Brain microvascular endothelial cell (primary cell): Measurements from ENCODE around the gene CDC42EP3.

Experiments used
- DNase-seq: peaks from one replicate; pipeline ENCODE4 v3.0.0-alpha.2; 2020
- H3K27ac ChIP-seq: fragments of 250-450 bp; sonication (Bioruptor Pico); 2 replicates; pipeline ENCODE4 v1.5.1; 2020; ENCODE audit warnings: mild to moderate bottlenecking, moderate library complexity
- H3K27me3 ChIP-seq: fragments of 250-450 bp; sonication (Bioruptor Pico); replicated peaks from 2 replicates; pipeline ENCODE4 v1.5.1; 2020; ENCODE audit warnings: mild to moderate bottlenecking
- H3K36me3 ChIP-seq: fragments of 250-450 bp; sonication (Bioruptor Pico); replicated peaks from 2 replicates; pipeline ENCODE4 v1.5.1; 2020; ENCODE audit warnings: mild to moderate bottlenecking
- H3K4me3 ChIP-seq: 2 replicates; pipeline ENCODE4 v1.5.1; 2011; ENCODE audit warnings: low read depth, mild to moderate bottlenecking, control low read depth, low read length, moderate library complexity
- CTCF ChIP-seq: IDR thresholded peaks from 2 replicates; pipeline ENCODE4 v1.5.1; 2011; ENCODE audit warnings: low read depth, mild to moderate bottlenecking, moderate library complexity, low read length, control low read depth, inconsistent platforms; ENCODE audit errors: missing control alignments
- in situ Hi-C: cut with HindIII; loops from 2 replicates; pipeline ENCODE4 v1.10.0; 2017; ENCODE audit warnings: low sequenced_read_pairs, low pct_ligation_motif_present

Gene CDC42EP3

DNA sequence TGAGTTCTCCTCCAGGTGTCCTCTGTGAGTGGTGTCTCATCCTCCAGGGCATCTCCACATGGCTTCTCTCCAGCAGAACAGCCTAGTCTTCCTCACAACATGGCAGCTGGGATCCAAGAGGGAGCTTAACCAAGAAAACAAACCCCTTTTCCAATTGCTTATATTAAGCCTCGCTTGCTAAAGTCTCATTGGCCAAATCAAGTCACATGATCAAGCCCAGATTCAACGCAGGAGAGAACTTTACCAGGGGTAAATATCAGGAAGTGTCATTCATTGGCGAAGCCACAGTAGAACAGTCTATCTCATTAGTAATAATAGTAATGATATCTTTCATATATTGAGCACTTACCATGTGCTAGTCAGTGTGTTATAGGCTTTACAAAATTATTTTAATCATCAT is 53.1 kb downstream of the CDC42EP3 start:
- no peak overlapping the region for H3K27ac ChIP-seq
- no peak for DNase-seq

DNA sequence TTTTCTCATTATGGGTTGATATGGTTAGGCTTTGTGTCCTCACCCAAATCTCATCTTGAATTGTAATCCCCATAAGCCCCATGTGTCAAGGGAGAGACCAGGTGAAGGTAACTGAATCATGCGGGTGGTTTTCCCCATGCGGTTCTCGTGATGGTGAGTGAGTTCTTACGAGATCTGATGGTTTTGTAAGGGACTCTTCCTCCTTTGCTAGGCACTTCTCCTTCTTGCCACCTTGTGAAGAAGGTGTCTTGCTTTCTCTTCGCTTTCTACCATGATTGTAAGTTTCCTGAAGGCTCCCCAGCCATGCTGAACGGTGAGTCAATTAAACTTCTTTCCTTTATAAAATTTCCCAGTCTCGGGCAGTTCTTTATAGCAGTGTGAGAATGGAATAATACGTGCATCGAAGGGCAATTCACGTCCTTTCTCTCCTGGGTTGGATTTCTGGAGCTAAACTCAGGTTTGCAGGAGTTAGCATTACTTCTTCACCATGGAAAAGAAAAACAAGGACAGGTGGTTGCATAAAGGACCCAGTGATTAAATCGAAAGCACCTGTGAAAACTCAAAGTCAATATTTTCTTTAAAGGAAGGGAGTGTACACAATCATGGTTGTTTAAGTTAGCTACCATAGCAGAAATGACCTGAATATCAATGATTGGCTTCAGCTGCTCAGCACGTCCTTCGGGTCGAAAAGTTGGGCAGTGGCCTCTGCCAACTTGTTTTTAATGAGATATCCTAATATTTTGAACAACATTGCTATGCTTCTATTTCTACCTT is 54.1 kb downstream of the CDC42EP3 start:
- no peaks in the 10 kb centered on the region for H3K36me3 ChIP-seq

More for the DNA sequence above, 53.1 kb downstream of the CDC42EP3 start:
- H3K36me3 ChIP-seq = no peaks in the 10 kb centered on the region
- no peak for TF ChIP-seq CTCF
- in situ Hi-C loops = no loop called here
- no peaks in the 10 kb centered on the region for H3K27me3 ChIP-seq
- no peak overlapping the region for H3K4me3 ChIP-seq

GRCh38 chr2:37616677-37617005 is 54.8 kb downstream of the CDC42EP3 start:
- DNase-seq = no peak
- Histone ChIP-seq H3K27me3 (no peaks in the 10 kb centered on the region), H3K36me3 (no peaks in the 10 kb centered on the region), H3K27ac (no peak overlapping the region), H3K4me3 (no peak overlapping the region)
- in situ Hi-C loops = no loop called here
- no peak for TF ChIP-seq CTCF

More for the DNA sequence above, 54.1 kb downstream of the CDC42EP3 start:
- no peak for TF ChIP-seq CTCF
- no peak for DNase-seq
- in situ Hi-C loops = no loop called here
- Histone ChIP-seq H3K27me3 (no peaks in the 10 kb centered on the region), H3K4me3 (no peak overlapping the region), H3K27ac (no peak overlapping the region)

DNA sequence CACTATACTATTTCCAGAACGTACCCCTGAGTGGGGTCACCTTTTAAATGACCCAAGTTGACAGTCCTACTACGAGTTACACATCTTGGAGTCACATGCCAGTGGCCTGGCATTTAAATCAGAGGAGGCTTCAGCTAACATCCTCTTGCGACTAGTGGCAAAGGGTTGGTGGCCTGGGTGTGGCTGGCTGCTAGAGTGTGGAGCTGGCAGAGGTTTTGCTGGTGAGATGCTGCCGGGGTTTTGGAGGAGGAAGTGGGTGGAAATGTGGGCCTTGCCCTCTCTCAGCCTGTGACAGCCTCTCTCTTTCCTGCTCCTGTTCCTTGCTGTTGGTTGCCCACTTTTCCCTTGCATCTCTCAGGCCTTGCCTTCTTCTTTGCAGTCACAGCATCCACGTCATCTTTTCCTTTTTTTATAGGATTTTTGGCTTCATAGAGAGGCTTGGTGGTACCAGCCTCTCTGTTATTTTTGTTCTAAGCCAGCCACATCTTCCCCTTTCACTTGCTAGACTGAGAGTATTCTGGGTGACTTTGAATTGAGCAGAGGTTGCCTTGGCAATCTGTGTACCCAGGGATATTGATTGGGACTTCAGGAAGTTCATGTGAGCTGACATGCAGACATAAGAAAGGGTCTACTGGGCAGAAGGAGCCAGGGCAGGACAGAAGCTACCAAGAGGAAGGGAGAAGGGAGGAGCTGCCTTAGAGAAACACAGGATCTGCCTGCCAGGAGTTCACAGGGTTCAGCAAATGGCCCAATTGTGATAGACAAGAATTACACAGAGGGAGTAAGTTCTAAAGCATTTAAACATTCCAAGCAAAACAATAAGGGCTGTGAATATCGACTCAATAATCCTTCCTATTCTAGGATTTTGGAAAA is 55.4 kb downstream of the CDC42EP3 start:
- no peak for DNase-seq
- TF ChIP-seq CTCF = no peak
- in situ Hi-C loops = no loop called here
- Histone ChIP-seq H3K36me3 (no peaks in the 10 kb centered on the region), H3K27ac (no peak overlapping the region), H3K27me3 (no peaks in the 10 kb centered on the region), H3K4me3 (no peak overlapping the region)

GRCh38 chr2:37614061-37614738 is 57.2 kb downstream of the CDC42EP3 start:
- DNase-seq = peak; percentile 97
- no peaks in the 10 kb centered on the region for H3K27me3 ChIP-seq
- peak; percentile 17 for TF ChIP-seq CTCF
- in situ Hi-C loops = no loop called here
- no peaks in the 10 kb centered on the region for H3K36me3 ChIP-seq
- H3K27ac ChIP-seq = peak overlapping the region; percentile 16
- H3K4me3 ChIP-seq = no peak overlapping the region
